Measurements from ENCODE around the gene PPP1R15B.

Gene PPP1R15B

DNA sequence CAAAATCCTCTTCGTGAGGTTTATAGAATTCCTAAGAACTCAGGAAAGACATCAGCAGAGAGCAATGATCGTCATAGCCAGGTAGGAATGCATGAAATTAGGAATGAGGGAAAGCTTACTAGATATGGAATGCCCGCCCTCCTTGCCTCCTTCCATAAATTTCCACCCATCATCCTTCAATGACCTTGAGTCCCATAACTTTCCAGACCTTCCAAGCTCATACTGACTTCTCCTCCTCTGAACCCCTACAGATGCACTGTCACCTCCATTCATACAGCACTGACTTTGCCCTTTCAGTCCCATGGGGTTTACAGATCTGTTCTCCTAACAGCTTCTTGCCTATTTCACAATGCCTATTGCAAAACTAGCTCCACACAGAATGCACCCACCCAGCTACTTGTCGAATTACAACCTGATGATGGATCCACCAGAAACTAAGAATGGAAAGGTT, 23.8 kb upstream of the PPP1R15B start:
- H3K4me3 ChIP-seq (ENCODE audit: low read depth, low read length), result no peak overlapping the region
- ChIA-PET POLR2A (no interaction called here), CTCF (interaction anchor here (0.9 to 30.9 kb wide), 7 partner anchors 9 to 65 kb away, joined by 3 to 1052 read pairs (median 6); partner anchors contain the start of gene PIK3C2B)
- DNase-seq (ENCODE audit: low read depth, low spot score), result peak; percentile 54
- TF ChIP-seq, protein P1, sequence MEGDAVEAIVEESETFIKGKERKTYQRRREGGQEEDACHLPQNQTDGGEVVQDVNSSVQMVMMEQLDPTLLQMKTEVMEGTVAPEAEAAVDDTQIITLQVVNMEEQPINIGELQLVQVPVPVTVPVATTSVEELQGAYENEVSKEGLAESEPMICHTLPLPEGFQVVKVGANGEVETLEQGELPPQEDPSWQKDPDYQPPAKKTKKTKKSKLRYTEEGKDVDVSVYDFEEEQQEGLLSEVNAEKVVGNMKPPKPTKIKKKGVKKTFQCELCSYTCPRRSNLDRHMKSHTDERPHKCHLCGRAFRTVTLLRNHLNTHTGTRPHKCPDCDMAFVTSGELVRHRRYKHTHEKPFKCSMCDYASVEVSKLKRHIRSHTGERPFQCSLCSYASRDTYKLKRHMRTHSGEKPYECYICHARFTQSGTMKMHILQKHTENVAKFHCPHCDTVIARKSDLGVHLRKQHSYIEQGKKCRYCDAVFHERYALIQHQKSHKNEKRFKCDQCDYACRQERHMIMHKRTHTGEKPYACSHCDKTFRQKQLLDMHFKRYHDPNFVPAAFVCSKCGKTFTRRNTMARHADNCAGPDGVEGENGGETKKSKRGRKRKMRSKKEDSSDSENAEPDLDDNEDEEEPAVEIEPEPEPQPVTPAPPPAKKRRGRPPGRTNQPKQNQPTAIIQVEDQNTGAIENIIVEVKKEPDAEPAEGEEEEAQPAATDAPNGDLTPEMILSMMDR (IDR thresholded peaks at IDR 0.05; ENCODE audit: insufficient read depth, low read length, missing control alignments), result no peak

DNA sequence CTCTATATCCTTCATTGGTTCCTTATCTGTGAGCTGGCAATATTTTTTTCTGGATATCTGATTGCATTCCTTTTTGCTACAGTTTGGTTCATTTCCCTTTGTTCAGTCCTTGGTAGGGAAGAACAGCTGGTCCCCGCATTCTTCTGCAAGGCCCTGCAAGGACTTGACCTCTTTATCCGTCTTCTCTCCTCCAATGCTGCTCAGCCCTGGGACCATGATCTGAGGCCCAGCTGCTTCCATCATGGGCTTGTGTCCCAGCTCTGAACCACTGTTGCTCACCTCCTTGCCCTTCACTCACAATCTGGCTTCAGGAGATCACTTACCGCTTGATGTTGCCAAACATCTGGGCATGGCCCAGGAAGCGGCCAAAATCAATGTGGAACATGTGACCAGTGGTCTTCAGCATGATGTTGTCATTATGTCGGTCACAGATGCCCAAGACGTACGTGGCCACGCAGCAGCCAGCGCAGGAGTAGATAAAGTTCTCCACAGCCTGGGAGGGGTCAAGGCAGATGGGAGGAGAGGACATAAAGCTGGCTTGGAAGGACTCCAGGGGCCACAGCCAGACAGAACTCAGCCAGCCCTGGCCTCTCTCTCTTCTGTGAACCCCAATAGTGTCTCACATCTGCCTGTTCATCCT, 22.6 kb upstream of the PPP1R15B start:
- no peak overlapping the region for H3K4me3 ChIP-seq (ENCODE audit: low read depth, low read length)
- TF ChIP-seq, protein P1 (IDR thresholded peaks at IDR 0.05; ENCODE audit: insufficient read depth, low read length, missing control alignments), result no peak
- CTCF ChIA-PET, result interaction anchor here (0.7 to 30.9 kb wide), 10 partner anchors 8 to 66 kb away, joined by 3 to 1052 read pairs (median 6); partner anchors contain the start of gene PIK3C2B
- POLR2A ChIA-PET, result no interaction called here
- no peak for DNase-seq (ENCODE audit: low read depth, low spot score)

DNA sequence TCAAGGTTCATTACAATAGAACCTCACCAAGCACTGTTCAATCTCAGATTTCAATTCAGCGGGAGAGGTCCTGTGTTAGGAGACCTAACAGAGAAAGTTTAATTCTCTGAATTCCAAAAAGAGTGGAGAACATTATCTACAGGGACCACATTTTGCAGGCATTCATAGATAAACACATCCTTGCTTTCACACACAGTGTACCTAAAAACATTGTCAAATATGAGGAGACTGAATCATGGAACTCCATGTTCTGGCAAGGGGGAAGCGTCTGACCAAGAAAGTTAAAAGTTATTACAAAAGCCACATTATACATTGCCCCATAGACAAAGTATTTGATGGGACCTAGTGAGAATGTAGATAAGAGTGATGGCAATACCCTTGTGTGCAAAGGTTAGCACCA, 21.1 kb upstream of the PPP1R15B start:
- DNase-seq (ENCODE audit: low read depth, low spot score), result no peak
- TF ChIP-seq, protein P1 (IDR thresholded peaks at IDR 0.05; ENCODE audit: insufficient read depth, low read length, missing control alignments), result no peak
- CTCF ChIA-PET, result interaction anchor here (1.1 to 30.9 kb wide), 12 partner anchors 11 to 374 kb away, joined by 5 to 1052 read pairs (median 32); partner anchors contain the start of gene PIK3C2B
- H3K4me3 ChIP-seq (ENCODE audit: low read depth, low read length), result no peak overlapping the region
- POLR2A ChIA-PET, result no interaction called here

DNA sequence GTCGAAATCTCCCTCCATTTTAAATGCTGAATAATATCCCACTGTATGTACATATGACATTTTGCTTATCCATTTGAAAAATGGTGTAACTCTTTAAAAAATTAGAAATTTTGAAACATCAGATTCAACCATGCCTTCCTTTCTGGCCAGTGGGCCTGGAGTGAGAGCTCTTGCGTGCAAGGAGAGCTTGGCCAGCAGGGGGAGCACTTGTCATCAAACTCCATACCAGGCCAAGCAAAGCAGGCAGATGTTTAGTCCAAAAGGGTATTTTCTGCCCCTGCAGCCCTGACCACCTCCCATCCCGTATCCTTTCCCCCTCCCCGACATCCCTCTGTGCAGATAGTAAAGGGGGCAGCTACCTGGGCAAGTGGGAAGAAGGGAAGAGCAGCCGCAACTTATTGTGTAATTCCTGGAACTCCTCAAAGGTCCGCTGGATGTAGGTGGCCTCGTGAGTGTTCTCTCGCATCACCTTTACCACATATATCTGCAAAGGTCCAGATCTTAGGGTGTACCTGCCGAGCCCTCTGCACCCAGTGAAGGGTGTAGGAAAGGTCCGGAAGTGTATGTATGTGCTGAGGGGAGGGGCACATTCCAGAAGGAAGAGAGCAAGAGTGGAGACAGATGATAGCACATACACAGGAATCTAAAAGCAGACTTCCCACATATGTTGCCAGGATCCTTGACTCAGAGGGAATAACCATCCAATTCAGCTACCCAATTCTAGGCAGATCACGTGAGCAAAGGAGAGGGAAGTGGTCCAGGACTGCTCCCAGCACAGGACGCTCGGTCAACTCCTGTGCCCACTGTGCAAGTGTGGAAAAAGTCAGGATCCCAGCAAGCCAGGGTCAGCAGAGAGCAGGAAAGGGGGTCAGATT, 19.9 kb upstream of the PPP1R15B start:
- peak; percentile 46 for DNase-seq (ENCODE audit: low read depth, low spot score)
- POLR2A ChIA-PET, result interaction anchor here (0.9 to 1.1 kb wide), 2 partner anchors 14 to 22 kb away, joined by 3 to 4 read pairs; no protein-coding TSS in a partner anchor
- TF ChIP-seq, protein P1 (IDR thresholded peaks at IDR 0.05; ENCODE audit: insufficient read depth, low read length, missing control alignments), result peak; percentile 85
- CTCF ChIA-PET, result interaction anchor here (0.6 to 30.9 kb wide), 27 partner anchors 9 to 632 kb away, joined by 3 to 1052 read pairs (median 5); partner anchors contain the start of gene PIK3C2B
- H3K4me3 ChIP-seq (ENCODE audit: low read depth, low read length), result no peak overlapping the region

DNA sequence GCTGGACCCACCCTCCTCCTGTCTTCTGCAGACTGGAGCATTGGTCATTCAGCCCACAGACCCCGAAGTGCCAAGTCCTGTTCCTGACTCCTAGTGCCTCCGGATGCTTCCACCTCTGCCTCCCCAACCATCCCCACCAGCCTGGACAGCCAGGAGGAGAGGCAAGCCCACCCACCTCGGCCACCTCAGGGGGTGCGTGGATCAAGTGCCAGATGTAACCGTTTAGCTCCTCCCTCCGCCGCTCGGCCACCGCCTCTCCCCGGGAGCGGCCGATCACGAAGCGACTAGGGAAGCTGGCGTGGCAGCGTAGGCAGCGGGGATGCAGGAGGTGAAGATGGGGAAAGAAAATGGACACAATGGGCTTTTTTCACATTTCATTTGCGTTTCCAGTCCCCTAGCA, 18.1 kb upstream of the PPP1R15B start:
- ChIA-PET CTCF (interaction anchor here (0.7 to 30.9 kb wide), 12 partner anchors 8 to 831 kb away, joined by 3 to 1052 read pairs (median 22); partner anchors contain the start of gene PIK3C2B), POLR2A (interaction anchor here (0.7 kb wide), 1 partner anchor 72 kb away, joined by 3 read pairs; no protein-coding TSS in a partner anchor)
- DNase-seq (ENCODE audit: low read depth, low spot score), result no peak
- TF ChIP-seq, protein P1 (IDR thresholded peaks at IDR 0.05; ENCODE audit: insufficient read depth, low read length, missing control alignments), result no peak
- no peak overlapping the region for H3K4me3 ChIP-seq (ENCODE audit: low read depth, low read length)

All from AG04449 (cell line).